Hepatocyte (in vitro differentiated cells): Measurements from ENCODE around the gene PSPN.

ENCODE experiments used
- CTCF ChIP-seq: fragments of 200-600 bp; sonication (generic); IDR thresholded peaks from 2 replicates; pipeline ENCODE4 v1.5.1; 2016; ENCODE audit warnings: antibody characterized with exemption, mild to moderate bottlenecking; ENCODE audit not compliant: poor library complexity
- EZH2 ChIP-seq: fragments of 200-600 bp; sonication (generic); IDR thresholded peaks from 2 replicates; pipeline ENCODE4 v1.6.1; 2016; ENCODE audit warnings: antibody characterized with exemption, mild to moderate bottlenecking, borderline replicate concordance

DNA sequence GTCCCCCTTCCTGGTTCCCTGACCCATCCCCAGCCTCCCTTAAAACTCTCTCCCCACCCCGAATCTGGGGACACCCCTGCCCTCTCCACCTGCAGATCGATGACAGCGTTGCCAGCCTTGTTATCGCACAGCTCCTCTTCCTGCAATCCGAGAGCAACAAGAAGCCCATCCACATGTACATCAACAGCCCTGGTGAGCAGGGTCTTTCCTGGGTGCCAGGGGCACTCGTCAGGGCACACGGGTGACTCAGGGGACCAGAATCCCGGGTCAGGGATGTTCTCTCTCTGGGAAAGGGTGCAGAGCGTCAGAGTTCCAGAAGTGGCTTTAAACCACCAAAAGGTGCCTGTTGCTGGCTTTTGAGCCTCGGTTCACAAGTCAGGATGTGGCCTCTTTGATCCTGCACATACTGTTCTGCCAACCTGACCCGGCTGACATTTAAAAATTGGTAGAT, 13.4 kb downstream of the PSPN start:
- TF ChIP-seq CTCF = no peak
- no peak for TF ChIP-seq EZH2
